HCT116 (cell line): ENCODE measurements around the gene COPS7B. TPM values are rescaled to one million over a fixed set of nuclear protein-coding genes. Genes with fewer than 3 reads are reported as not detected.

Experiments used
- ATAC-seq: fragments of 200-7000 bp; cut with Tn5 transposase; 2 replicates; pipeline ENCODE4 v1.9.1; 2020; ENCODE audit warnings: mild to moderate bottlenecking, moderate library complexity
- BruUV-seq: library from RNA; stranded (reverse); fragments of 400-500 nt; replicated peaks from 2 replicates; lab custom pipeline; 2021; lab: Mats Ljungman, UMichigan
- CTCF ChIA-PET: fragments of 300-600 bp; sonication (Branson Sonifier 250); formaldehyde crosslinking; loops from one replicate; lab custom pipeline; 2021; ENCODE audit warnings: antibody characterized with exemption; lab: Charles Lee
- POLR2A ChIA-PET: fragments of 300-600, 350-600 bp; sonication (Branson Sonifier 250); formaldehyde crosslinking; loops from one replicate; lab custom pipeline; 2021; ENCODE audit warnings: antibody characterized with exemption; lab: Charles Lee
- RAD21 ChIA-PET, 2 experiments: fragments of 300-600 bp; sonication (Branson Sonifier 250); formaldehyde crosslinking; loops; one replicate each; lab custom pipeline; 2023; ENCODE audit warnings: low total read pairs in 2 of 2; ENCODE audit not compliant: uncharacterized antibody in 2 of 2, unreplicated experiment in 2 of 2, low non-redundant PET in 1 of 2; lab: Charles Lee
- DNase-seq: peaks from one replicate; pipeline ENCODE4 v3.0.0-alpha.2; 2010; ENCODE audit warnings: low read depth, low spot score
- H2AFZ ChIP-seq: fragments of 200-600 bp; shearing (Covaris generic), sonication (generic); 2 replicates; pipeline ENCODE4 v1.6.1; 2017; ENCODE audit warnings: low read depth, mixed run types, mixed read lengths, antibody characterized with exemption, low read length; ENCODE audit not compliant: poor library complexity, severe bottlenecking
- H3K27ac ChIP-seq: 2 replicates; pipeline ENCODE4 v1.5.1; 2012; ENCODE audit warnings: low read depth, low read length
- H3K27me3 ChIP-seq: fragments of 200-600 bp; sonication (generic); 2 replicates; pipeline ENCODE4 v1.6.1; 2016; ENCODE audit warnings: mixed run types, low read length, mixed read lengths; ENCODE audit not compliant: insufficient read depth
- H3K36me3 ChIP-seq, 2 experiments: fragments of 200-500 bp in 1 of 2; fragments of 200-600 bp in 1 of 2; sonication (Bioruptor generic) in 1 of 2; sonication (generic) in 1 of 2; 2 replicates each; pipeline versions ENCODE4 v1.5.1 to v1.6.1; 2014 to 2016; ENCODE audit warnings: low read length in 2 of 2, inconsistent platforms in 1 of 2, mixed read lengths in 1 of 2, mixed run types in 1 of 2; ENCODE audit not compliant: insufficient read depth in 2 of 2, control insufficient read depth in 1 of 2
- H3K4me1 ChIP-seq, 2 experiments: fragments of 200-600 bp in 1 of 2; sonication (generic) in 1 of 2; 2 replicates each; pipeline versions ENCODE4 v1.5.1 to v1.6.1; 2012 to 2017; ENCODE audit warnings: low read length in 2 of 2, inconsistent platforms in 1 of 2, mild to moderate bottlenecking in 1 of 2, mixed read lengths in 1 of 2, mixed run types in 1 of 2, moderate library complexity in 1 of 2; ENCODE audit not compliant: insufficient read depth in 2 of 2, control insufficient read depth in 1 of 2
- H3K4me2 ChIP-seq: fragments of 200-600 bp; sonication (generic); 2 replicates; pipeline ENCODE4 v1.6.1; 2017; ENCODE audit warnings: mixed run types, low read length, mixed read lengths
- H3K4me3 ChIP-seq, 2 experiments: fragments of 200-600 bp in 1 of 2; sonication (generic) in 1 of 2; replicated peaks in 1 of 2; 2 replicates each; pipeline ENCODE4 v1.5.1; 2011 to 2016; ENCODE audit warnings: low read length in 2 of 2, control low read depth in 1 of 2, low read depth in 1 of 2, mild to moderate bottlenecking in 1 of 2, mixed read lengths in 1 of 2, mixed run types in 1 of 2
- H3K79me2 ChIP-seq: fragments of 200-600 bp; sonication (generic); 2 replicates; pipeline ENCODE4 v1.6.1; 2017; ENCODE audit warnings: mild to moderate bottlenecking, mixed run types, low read length, moderate library complexity, mixed read lengths; ENCODE audit not compliant: insufficient read depth
- H3K9ac ChIP-seq: fragments of 200-600 bp; sonication (generic); 2 replicates; pipeline ENCODE4 v1.6.1; 2016; ENCODE audit warnings: low read length, mixed read lengths
- H3K9me2 ChIP-seq: fragments of 200-600 bp; sonication (generic), shearing (Covaris generic); 2 replicates; pipeline ENCODE4 v1.6.1; 2017; ENCODE audit warnings: mixed run types, mild to moderate bottlenecking, moderate library complexity; ENCODE audit not compliant: insufficient read depth
- H3K9me3 ChIP-seq, 2 experiments: fragments of 200-500 bp in 1 of 2; fragments of 200-600 bp in 1 of 2; sonication (Bioruptor generic) in 1 of 2; sonication (generic) in 1 of 2; 2 replicates each; pipeline ENCODE4 v1.6.1; 2014 to 2017; ENCODE audit warnings: low read length in 2 of 2, mixed read lengths in 2 of 2, inconsistent platforms in 1 of 2, low read depth in 1 of 2, mild to moderate bottlenecking in 1 of 2, mixed run types in 1 of 2, moderate library complexity in 1 of 2; ENCODE audit not compliant: control insufficient read depth in 1 of 2, insufficient read depth in 1 of 2
- H4K20me1 ChIP-seq: fragments of 200-600 bp; sonication (generic), shearing (Covaris generic); 2 replicates; pipeline ENCODE4 v1.6.1; 2017; ENCODE audit warnings: mixed run types, mild to moderate bottlenecking, moderate library complexity; ENCODE audit not compliant: insufficient read depth
- ELF1 ChIP-seq: IDR thresholded peaks from 2 replicates; pipeline ENCODE4 v1.6.1; 2012; ENCODE audit warnings: low read depth, borderline replicate concordance
- EZH2 ChIP-seq: fragments of 200-600 bp; sonication (generic); IDR thresholded peaks from 2 replicates; pipeline ENCODE4 v1.6.1; 2017; ENCODE audit warnings: antibody characterized with exemption, mixed run types
- JUND ChIP-seq: IDR thresholded peaks from 2 replicates; pipeline ENCODE4 v1.6.1; 2012
- MAX ChIP-seq: IDR thresholded peaks from 2 replicates; pipeline ENCODE4 v1.6.1; 2012
- REST ChIP-seq: IDR thresholded peaks from 2 replicates; pipeline ENCODE4 v1.6.1; 2012; ENCODE audit warnings: low read depth
- SRF ChIP-seq: IDR thresholded peaks from 2 replicates; pipeline ENCODE4 v1.6.1; 2012; ENCODE audit warnings: low read depth
- TCF7L2 ChIP-seq: IDR thresholded peaks from 2 replicates; pipeline ENCODE4 v1.7.0; 2011; ENCODE audit warnings: borderline replicate concordance, inconsistent platforms; ENCODE audit not compliant: insufficient read depth, insufficient read length; ENCODE audit errors: extremely low read depth
- ZNF274 ChIP-seq: fragments of 200-500 bp; sonication (Bioruptor generic); IDR thresholded peaks from 2 replicates; pipeline ENCODE4 v1.6.1; 2014; ENCODE audit warnings: mild to moderate bottlenecking, low read depth, low read length, inconsistent platforms
- intact Hi-C: fragments of 100-400 bp; cut with micrococcal nuclease; formaldehyde crosslinking; loops from 2 replicates; pipeline ENCODE4 v1.10.0; 2022
- total RNA-seq: library from RNA; stranded (reverse); gene quantifications from one replicate; pipeline ENCODE4 v1.2.1, GENCODE V29; 2021; ENCODE audit not compliant: unreplicated experiment

COPS7B gene
- total RNA-seq, 1 experiment from 2014 or later: 52.9 TPM

GRCh38 chr2:231743376-231744116, 42.7 kb upstream of the COPS7B start:
- Histone ChIP-seq H3K9me2 (no peaks in the 10 kb centered on the region), H2AFZ (no peak overlapping the region), H3K79me2 (no peaks in the 10 kb centered on the region), H3K4me3 (no peak overlapping the region), H4K20me1 (no peaks in the 10 kb centered on the region), H3K27ac (no peak overlapping the region), H3K4me1 (no peaks in the 10 kb centered on the region), H3K4me2 (no peak overlapping the region), H3K36me3 (no peaks in the 10 kb centered on the region), H3K27me3 (no peaks in the 10 kb centered on the region), H3K9ac (no peak overlapping the region), H3K9me3 (no peaks in the 10 kb centered on the region)
- CTCF ChIA-PET: no interaction called here
- no peak for DNase-seq
- TF ChIP-seq SRF (no peak), ZNF274 (no peak), JUND (no peak), MAX (no peak), REST (no peak), TCF7L2 (no peak), ELF1 (no peak), EZH2 (no peak)
- no TSS peak for BruUV-seq
- RAD21 ChIA-PET: interaction anchor here in 1 of 2 experiments (0.7 kb wide), 1 partner anchor 65 kb away, joined by 3 read pairs; no protein-coding TSS in a partner anchor
- POLR2A ChIA-PET: no interaction called here
- intact Hi-C loops: no loop called here
- no peak for ATAC-seq
